Measurements from ENCODE around the gene CPM.
"Not testable (repeated sequence)": the region's sequence is repeated elsewhere in the genome, so short reads cannot be mapped to it uniquely, and the experiment has no call there.

The CPM gene

GRCh38 chr12:68823696-68824095 is 109.3 kb downstream of the CPM start:
- TF ChIP-seq SPI1 (IDR thresholded peaks at IDR 0.05; ENCODE audit: borderline replicate concordance, low read depth) = no peak
- Histone ChIP-seq H3K4me3 (replicated peaks; ENCODE audit: insufficient read depth, low read length) (no peak overlapping the region), H3K27me3 (ENCODE audit: insufficient read depth, poor library complexity, severe bottlenecking) (no peaks in the 10 kb centered on the region), H3K27ac (replicated peaks) (no peak overlapping the region)
- no peak for DNase-seq (ENCODE audit: low read depth in 1 of 2, low spot score in 1 of 2)

DNA sequence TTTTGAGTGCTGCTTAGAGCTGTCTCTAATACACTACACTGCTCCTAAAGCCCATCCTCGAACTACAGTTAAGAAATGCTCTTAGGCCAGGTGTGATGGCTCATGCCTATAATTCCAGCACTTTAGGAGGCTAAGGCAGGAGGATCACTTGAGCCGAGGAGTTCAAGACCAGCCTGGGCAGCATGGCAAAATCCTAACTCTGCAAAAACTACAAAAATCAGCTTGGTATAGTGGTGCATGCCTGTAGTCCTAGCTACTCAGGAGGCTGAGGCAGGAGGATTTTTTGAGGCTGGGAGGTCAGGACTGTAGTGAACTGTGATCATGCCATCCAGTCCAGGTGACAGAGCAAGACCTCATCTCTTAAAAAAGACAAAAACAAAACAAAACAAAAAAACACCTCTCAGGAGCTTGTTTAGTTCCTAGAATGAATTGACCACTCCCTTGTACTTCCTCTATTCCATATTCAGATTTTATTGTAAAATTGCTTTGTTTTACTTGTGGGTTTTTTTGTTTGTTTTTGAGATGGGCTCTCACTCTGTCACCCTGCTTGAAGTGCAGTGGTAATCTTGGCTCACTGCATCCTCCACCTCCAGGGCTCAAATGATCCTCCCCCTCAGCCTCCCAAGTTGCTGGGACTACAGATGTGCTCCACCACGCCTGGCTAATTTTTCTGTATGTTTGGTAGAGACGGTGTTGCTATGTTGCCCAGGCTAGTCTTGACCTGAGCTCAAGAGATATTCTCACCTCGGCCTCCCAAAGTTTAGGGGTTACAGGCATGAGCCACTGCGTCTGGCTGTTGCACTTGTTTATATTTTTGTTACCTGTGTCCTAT is 111.4 kb downstream of the CPM start:
- TF ChIP-seq POLR2AphosphoS5 (IDR thresholded peaks at IDR 0.05; ENCODE audit: low read depth) (no peak), SPI1 (IDR thresholded peaks at IDR 0.05; ENCODE audit: borderline replicate concordance, low read depth) (no peak), CTCF (IDR thresholded peaks at IDR 0.05; ENCODE audit: insufficient read depth, low read length) (no peak), GABPA (IDR thresholded peaks at IDR 0.05; ENCODE audit: low read depth) (no peak)
- TF ChIP-seq, protein P1, sequence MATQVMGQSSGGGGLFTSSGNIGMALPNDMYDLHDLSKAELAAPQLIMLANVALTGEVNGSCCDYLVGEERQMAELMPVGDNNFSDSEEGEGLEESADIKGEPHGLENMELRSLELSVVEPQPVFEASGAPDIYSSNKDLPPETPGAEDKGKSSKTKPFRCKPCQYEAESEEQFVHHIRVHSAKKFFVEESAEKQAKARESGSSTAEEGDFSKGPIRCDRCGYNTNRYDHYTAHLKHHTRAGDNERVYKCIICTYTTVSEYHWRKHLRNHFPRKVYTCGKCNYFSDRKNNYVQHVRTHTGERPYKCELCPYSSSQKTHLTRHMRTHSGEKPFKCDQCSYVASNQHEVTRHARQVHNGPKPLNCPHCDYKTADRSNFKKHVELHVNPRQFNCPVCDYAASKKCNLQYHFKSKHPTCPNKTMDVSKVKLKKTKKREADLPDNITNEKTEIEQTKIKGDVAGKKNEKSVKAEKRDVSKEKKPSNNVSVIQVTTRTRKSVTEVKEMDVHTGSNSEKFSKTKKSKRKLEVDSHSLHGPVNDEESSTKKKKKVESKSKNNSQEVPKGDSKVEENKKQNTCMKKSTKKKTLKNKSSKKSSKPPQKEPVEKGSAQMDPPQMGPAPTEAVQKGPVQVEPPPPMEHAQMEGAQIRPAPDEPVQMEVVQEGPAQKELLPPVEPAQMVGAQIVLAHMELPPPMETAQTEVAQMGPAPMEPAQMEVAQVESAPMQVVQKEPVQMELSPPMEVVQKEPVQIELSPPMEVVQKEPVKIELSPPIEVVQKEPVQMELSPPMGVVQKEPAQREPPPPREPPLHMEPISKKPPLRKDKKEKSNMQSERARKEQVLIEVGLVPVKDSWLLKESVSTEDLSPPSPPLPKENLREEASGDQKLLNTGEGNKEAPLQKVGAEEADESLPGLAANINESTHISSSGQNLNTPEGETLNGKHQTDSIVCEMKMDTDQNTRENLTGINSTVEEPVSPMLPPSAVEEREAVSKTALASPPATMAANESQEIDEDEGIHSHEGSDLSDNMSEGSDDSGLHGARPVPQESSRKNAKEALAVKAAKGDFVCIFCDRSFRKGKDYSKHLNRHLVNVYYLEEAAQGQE (IDR thresholded peaks at IDR 0.05; ENCODE audit: insufficient replicate concordance, low read depth) = no peak
- Histone ChIP-seq H3K4me3 (replicated peaks; ENCODE audit: insufficient read depth, low read length) (no peak overlapping the region), H3K27me3 (ENCODE audit: insufficient read depth, poor library complexity, severe bottlenecking) (no peaks in the 10 kb centered on the region), H3K27ac (replicated peaks) (no peak overlapping the region)
- no peak for DNase-seq (ENCODE audit: low read depth in 1 of 2, low spot score in 1 of 2)

- H3K4me3 ChIP-seq (replicated peaks; ENCODE audit: insufficient read depth, low read length); DNase-seq (ENCODE audit: low read depth in 1 of 2, low spot score in 1 of 2); H3K27ac ChIP-seq (replicated peaks); H3K27me3 ChIP-seq (ENCODE audit: insufficient read depth, poor library complexity, severe bottlenecking): not testable (repeated sequence)
Measured at GRCh38 chr12:68819481-68819880, 113.5 kb downstream of the CPM start.

GRCh38 chr12:68815928-68816800 is 116.8 kb downstream of the CPM start:
- Histone ChIP-seq H3K27ac (replicated peaks) (no peak overlapping the region), H3K27me3 (ENCODE audit: insufficient read depth, poor library complexity, severe bottlenecking) (no peaks in the 10 kb centered on the region), H3K4me3 (replicated peaks; ENCODE audit: insufficient read depth, low read length) (no peak overlapping the region)
- no peak for DNase-seq (ENCODE audit: low read depth in 1 of 2, low spot score in 1 of 2)
- TF ChIP-seq, protein P1 (IDR thresholded peaks at IDR 0.05; ENCODE audit: insufficient replicate concordance, low read depth) = no peak
- TF ChIP-seq POLR2AphosphoS5 (IDR thresholded peaks at IDR 0.05; ENCODE audit: low read depth) (no peak), SPI1 (IDR thresholded peaks at IDR 0.05; ENCODE audit: borderline replicate concordance, low read depth) (no peak), GABPA (IDR thresholded peaks at IDR 0.05; ENCODE audit: low read depth) (no peak), CTCF (IDR thresholded peaks at IDR 0.05; ENCODE audit: insufficient read depth, low read length) (no peak)

Measured in HL-60 (cell line).